ENCODE data around the gene TIMM21. TPM values are rescaled to one million over a fixed set of nuclear protein-coding genes. Genes with fewer than 3 reads are reported as not detected.

The TIMM21 gene
- total RNA-seq, 1 donor from 2014 or later: 27.0 TPM

- no peak overlapping the region for H3K4me3 ChIP-seq (ENCODE audit: low read depth, low read length)
- H3K27me3 ChIP-seq (ENCODE audit: control insufficient read depth, insufficient read depth, low read length): no peaks in the 10 kb centered on the region
- no peaks in the 10 kb centered on the region for H3K36me3 ChIP-seq (ENCODE audit: control insufficient read depth, insufficient read depth, low read length)
- DNase-seq (ENCODE audit: low read depth): no peak
- TF ChIP-seq CTCF (IDR thresholded peaks at IDR 0.05; ENCODE audit: insufficient read depth, low read length, poor library complexity, severe bottlenecking): no peak
These were observed 41.8 kb downstream of the TIMM21 start for GRCh38 chr18:74190086-74190485.

DNA sequence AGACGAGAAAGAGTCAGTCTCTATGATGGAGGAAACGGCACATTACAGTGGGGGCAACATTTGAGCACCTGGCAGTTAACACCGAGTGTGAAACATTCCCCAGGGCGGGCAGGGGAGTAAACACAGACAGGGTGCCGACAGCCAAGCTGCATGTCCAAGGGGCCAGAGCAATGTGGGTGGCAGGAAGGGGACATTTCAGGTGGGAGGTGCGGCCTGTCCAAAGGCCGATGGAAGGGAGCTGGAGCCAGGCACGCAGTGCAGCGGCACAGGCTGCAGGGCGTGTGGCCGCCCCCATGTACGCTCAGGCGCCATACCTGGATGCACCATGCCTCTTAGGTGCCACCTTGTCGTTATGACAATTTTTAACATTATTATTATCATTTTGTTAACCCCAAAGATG lies 43.3 kb downstream of the TIMM21 start:
- Histone ChIP-seq H3K4me3 (ENCODE audit: low read depth, low read length) (no peak overlapping the region), H3K27me3 (ENCODE audit: control insufficient read depth, insufficient read depth, low read length) (no peaks in the 10 kb centered on the region), H3K36me3 (ENCODE audit: control insufficient read depth, insufficient read depth, low read length) (no peaks in the 10 kb centered on the region)
- no peak for DNase-seq (ENCODE audit: low read depth)
- TF ChIP-seq CTCF (IDR thresholded peaks at IDR 0.05; ENCODE audit: insufficient read depth, low read length, poor library complexity, severe bottlenecking): no peak

DNA sequence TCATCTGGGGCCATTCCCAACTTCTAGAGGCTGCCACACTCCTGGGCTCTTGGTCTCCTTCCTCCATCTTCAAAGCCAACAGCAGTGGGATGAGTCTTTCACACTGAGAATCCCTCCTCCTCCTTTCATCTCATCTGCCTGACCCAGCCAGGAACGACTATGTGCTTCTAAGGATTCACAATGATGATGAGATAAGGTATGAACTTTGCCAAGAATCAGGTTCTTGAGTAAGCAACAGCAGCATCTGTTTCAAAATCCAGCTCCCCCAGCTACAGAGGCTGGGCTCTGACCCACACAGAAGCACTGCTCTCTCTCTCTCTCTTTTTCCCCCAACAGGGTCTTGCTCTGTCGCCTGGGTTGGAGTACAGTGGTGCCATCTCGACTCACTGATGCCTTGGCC lies 46.4 kb downstream of the TIMM21 start:
- Histone ChIP-seq H3K27me3 (ENCODE audit: control insufficient read depth, insufficient read depth, low read length) (no peaks in the 10 kb centered on the region), H3K4me3 (ENCODE audit: low read depth, low read length) (no peak overlapping the region), H3K36me3 (ENCODE audit: control insufficient read depth, insufficient read depth, low read length) (no peaks in the 10 kb centered on the region)
- no peak for DNase-seq (ENCODE audit: low read depth)
- TF ChIP-seq CTCF (IDR thresholded peaks at IDR 0.05; ENCODE audit: insufficient read depth, low read length, poor library complexity, severe bottlenecking): no peak

DNA sequence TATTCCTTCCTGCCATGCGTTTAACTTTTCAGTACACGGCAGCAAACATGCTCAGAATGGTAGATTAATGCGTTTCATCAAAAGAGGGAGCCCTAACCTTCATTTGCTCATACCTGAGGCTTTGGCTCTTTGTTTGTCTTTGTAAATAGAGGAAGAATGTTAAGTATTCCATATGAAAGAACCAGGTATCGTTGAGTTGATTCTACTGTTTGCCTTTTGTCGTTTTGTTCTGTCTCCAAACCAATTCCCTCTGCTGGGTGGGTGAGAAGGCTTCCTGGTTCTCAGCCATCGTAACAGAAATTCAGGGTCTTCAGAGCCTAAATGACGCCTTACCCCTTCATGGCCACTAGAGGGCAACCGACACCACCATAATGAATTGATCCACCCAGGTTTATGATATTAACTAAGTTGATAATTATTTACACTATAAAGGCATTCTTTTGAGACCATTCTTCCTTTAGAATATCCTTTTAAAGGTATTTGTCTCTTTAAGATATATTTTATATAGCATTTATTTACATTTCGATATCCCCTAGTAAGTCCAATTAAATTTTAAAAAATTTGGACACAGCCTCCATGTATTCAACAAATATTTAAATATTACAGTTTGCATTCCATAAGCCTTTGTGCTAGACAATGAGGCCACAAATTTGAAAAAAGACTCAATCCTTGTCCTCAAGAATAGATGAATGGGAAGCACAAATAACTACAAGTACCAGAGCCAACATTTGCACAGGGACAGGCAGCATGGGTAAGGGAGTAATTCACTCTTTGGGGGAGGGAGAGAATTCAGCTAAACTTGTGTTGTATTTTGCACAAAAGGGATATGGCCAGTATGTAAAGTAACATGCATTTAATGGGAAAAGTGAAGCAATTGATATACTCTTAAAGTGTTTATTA lies 48.1 kb downstream of the TIMM21 start:
- Histone ChIP-seq H3K27me3 (ENCODE audit: control insufficient read depth, insufficient read depth, low read length) (no peaks in the 10 kb centered on the region), H3K36me3 (ENCODE audit: control insufficient read depth, insufficient read depth, low read length) (no peaks in the 10 kb centered on the region), H3K4me3 (ENCODE audit: low read depth, low read length) (peak overlapping the region; percentile 8)
- DNase-seq (ENCODE audit: low read depth): peak; percentile 18
- TF ChIP-seq CTCF (IDR thresholded peaks at IDR 0.05; ENCODE audit: insufficient read depth, low read length, poor library complexity, severe bottlenecking): peak; percentile 66

- no peak for DNase-seq (ENCODE audit: low read depth)
- no peak for TF ChIP-seq CTCF (IDR thresholded peaks at IDR 0.05; ENCODE audit: insufficient read depth, low read length, poor library complexity, severe bottlenecking)
- H3K4me3 ChIP-seq (ENCODE audit: low read depth, low read length): no peak overlapping the region
- no peaks in the 10 kb centered on the region for H3K27me3 ChIP-seq (ENCODE audit: control insufficient read depth, insufficient read depth, low read length)
- H3K36me3 ChIP-seq (ENCODE audit: control insufficient read depth, insufficient read depth, low read length): no peaks in the 10 kb centered on the region
These were observed 49.5 kb downstream of the TIMM21 start for GRCh38 chr18:74197705-74198341.
